ENCODE data around the gene FHL2.
A peak's percentile ranks its signal among the peaks of the same experiment; 100 is the strongest.
"Not testable (repeated sequence)": the region's sequence is repeated elsewhere in the genome, so short reads cannot be mapped to it uniquely, and the experiment has no call there.

FHL2 gene

GRCh38 chr2:105336786-105337121 lies 62.1 kb downstream of the FHL2 start:
- DNase-seq: no peak

DNA sequence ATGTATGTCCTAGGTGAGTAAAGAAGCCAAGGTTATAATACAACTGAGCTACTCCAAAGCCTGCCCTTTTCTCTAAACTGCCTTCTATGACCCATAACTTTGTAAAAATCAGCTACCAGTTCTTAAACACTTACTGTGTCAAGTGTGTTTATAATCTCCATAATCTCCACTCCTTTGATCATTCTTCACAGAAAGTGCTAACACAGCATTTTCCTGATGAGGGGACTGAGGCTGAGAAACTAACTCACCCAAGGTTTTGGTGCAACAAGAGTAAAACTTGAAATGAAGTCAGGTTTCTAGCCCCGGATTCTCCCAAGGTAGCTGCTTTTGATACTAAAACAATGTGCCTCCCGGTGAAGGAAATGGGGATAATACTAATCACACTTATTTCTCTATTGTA lies 63.4 kb downstream of the FHL2 start:
- no peak for DNase-seq

GRCh38 chr2:105334211-105334610 lies 64.6 kb downstream of the FHL2 start:
- no peak for DNase-seq

- no peak for DNase-seq
These were observed 68.0 kb downstream of the FHL2 start for GRCh38 chr2:105330681-105331375.

- DNase-seq: peak; percentile 59
These were observed 69.0 kb downstream of the FHL2 start, which contains the start of gene TGFBRAP1 for GRCh38 chr2:105329561-105330495. TSS of gene TGFBRAP1 (minus strand) at chr2:105329735. CDS start at chr2:105308301, 21,434 bp downstream.

DNA sequence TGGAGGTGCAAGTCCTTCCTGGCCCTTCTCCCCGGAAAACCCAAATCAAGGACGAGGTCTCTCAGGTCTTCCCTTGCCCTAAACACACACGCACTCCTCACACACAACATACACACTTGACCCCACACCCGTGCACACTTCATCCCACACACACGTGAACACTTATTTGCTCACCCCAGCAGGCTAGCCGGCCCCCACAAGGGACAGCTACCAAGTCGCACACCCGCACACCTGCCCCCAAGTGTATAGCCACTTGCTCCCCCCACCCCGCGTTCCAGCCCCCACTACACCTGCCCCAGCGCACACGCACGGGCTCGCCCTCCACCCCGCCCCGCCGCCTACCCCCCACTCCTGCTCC lies 69.7 kb downstream of the FHL2 start:
- no peak for DNase-seq

DNA sequence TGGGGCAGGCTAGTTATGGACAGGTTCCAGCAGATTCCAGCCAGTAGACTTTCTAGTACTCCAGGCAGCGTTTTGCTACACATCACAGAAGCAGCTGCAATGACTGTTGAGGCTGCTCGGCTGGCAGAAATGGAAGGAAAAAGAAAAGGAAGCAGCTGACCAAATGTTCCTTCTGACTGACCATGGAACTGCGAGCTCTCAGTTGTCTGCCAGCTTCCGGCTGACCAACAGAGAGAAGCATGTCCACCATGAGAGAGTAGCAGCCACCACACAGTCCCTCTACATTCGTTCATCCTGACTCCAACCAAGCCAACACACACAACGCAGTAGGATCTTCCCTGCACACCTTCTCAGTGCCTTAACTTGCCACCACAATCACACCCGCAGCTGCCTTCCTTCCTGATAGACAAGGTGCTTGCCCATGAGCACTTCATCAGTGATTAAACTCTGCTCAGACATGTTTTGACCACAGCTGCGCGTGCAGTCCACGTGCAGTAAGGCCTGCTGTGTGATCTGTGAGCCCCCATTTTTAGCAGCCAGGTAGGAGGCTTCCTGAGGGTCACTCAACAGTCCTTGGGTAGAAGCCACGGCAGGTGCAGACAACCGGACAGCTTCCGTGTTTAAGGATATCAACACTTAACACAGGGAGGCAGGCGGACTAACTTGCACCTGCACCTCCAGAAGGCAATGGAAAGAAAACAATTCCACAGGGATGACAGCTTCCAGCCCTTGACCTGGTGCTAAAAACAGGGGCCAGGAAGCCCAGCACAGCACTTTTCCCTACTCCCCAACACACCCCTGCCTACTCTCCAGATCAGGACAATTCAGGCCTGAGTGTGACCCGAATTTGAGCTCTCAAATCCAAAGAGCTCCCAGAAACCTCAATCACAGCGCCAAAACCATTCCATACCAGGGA lies 70.3 kb downstream of the FHL2 start:
- DNase-seq: peak; percentile 7

DNA sequence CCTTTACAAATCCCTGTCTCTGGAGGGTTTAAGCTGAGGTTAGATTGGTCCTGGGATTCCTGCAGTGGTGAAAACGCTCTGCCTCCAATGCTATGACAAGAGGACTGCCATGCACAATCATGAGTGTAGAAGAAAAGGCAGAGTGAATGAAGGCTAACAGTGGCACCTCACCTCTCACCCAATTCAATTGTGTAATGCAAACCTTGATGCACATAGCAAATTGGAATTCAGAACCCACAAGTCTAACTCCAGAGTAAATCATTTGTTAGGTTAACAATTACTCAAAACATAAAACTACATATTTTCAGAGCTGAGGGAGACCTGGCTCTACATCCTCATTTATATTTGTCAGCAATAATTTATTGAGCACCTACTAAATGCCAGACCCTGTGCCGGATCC lies 71.2 kb downstream of the FHL2 start:
- no peak for DNase-seq

DNA sequence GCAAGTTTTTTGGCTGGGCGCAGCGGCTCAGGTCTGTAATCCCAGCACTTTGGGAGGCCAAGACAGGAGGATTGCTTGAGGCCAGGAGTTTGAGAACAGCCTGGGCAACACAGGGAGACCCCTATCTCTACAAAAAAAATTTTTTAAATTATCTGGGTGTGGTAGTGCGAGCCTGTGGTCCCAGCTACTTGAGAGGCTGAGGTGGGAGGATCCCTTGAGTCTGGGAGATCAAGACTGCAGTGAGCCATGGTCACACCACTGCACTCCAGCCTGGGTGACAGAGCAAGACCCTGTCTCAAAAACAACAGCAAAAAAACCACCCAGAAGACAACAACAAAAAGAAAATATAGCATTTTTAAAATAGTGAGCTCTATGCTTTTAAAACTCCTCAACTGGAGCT lies 71.6 kb downstream of the FHL2 start:
- not testable (repeated sequence) for DNase-seq

DNA sequence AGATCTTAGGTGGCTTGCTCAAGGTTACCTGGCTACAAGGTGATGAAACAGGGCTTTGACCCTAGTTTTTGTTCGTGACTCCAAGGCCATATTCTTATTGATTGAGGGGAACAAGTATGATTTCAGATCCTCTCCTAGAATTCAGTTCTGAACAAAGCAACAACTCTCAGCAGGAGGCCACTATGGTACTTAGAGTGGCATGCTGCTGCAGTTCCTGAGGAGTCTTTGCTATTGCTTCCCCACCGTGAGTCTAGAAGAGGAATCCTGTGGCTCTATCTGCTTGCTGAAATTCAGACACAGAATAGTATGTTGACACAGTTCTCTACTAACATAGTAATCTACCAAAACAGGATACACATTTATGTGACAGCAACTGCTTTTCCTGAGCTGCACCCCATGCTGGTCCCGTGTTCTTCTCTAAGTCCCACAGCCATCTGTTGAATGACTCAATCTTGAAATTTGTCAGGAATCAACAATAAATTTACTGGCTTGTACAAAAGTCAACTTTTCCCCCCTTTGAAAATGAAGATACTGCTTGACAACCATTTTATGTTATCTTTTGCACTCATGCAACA lies 73.4 kb downstream of the FHL2 start:
- no peak for DNase-seq

DNA sequence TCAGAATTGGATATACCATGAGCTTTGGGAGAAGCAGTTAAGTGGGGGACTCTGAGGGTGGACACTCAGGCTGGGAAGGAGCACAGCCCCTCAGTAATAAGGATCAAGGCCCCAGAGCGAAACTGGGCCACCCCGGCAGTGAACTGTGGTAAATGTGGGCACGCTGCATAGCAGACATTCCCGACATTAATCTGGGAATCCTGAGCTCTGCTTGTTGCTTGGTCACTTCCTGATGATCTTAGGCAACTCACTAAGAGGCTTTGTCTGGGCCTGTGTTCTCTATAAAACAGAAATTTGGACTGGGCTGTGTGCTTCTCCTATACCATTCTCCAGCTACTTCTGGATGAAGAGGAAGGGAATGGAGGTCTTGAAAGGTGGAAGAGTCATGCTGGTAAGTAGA lies 74.1 kb downstream of the FHL2 start:
- DNase-seq: no peak

GRCh38 chr2:105324101-105324500 lies 74.8 kb downstream of the FHL2 start:
- no peak for DNase-seq

- no peak for DNase-seq
These were observed 75.7 kb downstream of the FHL2 start for GRCh38 chr2:105323111-105323510.

DNA sequence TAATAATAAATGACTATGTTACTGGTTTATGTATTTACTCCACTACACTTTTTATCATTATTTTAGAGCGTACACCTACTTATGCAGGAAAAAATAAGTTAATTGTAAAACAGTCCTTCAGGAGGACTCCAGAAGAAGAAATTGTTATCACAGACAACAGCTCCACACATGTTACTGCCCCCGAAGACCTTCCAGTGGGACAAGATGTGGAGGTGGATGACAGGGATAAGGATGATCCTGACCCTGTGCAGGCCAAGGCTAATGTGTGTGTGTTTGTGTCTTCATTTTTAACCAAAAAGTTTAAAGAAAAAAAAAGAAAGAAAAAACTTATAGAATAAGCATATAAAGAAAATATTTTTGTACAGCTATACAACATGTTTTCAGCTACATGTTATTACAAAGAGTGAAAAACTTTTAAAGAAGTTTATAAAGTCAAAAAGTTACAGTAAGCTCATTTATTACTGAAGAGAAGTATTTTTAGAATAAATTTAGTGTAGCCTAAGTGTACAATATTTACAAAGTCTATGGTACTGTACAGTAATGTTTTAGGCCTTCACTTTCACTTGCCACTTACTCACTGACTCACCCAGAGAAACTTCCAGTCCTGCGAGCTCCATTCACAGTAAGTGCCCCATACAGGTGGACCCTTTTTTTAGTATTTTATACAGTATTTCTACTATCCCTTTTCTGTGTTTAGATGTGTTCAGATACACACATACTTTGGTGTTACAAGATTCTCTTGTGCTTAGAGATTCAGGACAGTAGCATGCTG lies 76.8 kb downstream of the FHL2 start:
- no peak for DNase-seq

DNA sequence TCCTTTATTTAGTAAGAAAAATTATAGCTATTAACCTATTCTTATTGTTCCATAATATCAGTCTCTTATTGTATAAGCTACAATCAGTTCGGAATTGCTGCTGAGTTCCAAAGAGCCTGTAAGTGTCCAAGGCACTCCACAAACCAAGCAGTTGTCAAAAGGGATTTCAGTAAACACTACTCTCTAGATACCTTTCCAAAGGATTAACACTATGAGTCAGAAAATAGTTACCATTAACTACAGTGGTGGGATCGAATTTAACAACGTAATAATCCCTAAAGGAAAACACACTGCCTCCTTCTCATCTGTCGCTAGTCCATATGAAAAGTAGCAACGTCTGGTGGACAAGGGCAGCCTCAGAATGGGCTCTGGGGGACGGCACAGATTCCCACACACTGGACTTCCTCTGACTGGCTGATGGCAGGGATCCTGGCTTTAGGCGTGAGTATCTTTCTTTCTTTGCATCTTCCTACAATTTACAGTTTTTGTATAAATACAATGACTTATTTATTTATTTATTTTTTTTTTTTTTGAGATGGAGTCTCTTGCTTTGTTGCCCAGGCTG lies 78.1 kb downstream of the FHL2 start:
- no peak for DNase-seq

GRCh38 chr2:105317937-105318336 lies 80.9 kb downstream of the FHL2 start:
- DNase-seq: no peak

- DNase-seq: no peak
These were observed 83.5 kb downstream of the FHL2 start for GRCh38 chr2:105315314-105315713.

DNA sequence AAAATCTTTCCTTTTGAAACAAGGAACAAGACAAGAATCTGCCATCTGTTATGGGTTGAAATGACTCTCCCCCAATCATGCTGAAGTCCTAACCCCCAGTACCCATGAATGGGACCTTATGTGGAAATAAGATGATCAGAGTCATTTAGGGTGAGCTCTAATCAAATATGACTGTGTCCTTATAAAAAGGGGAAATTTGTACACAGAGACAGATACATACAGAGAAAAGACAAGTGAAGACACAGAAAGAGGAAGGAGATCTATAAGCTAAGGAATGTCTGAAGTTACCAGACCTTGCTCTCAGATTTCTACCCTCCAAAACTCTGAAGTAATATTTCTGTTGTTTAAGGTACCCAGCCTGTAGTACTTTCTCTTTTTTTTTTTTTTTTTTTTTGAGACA lies 85.0 kb downstream of the FHL2 start:
- DNase-seq: no peak
